ENCODE results near the gene TMEM205.

Gene TMEM205

GRCh38 chr19:11346104-11346940, at the start of gene TMEM205, which contains the start of gene CCDC159:
TSS of gene TMEM205 (minus strand) at chr19:11346268. CDS start at chr19:11345619, 649 bp downstream.
TSS of gene CCDC159 (plus strand) at chr19:11346519. CDS start at chr19:11346607, 88 bp downstream.
- H3K27ac ChIP-seq (ENCODE audit: low read depth, low read length, poor library complexity, severe bottlenecking) = peak within 1 kb of the TSS; percentile 30
- no peaks in the 10 kb centered on the region for H3F3A ChIP-seq (ENCODE audit: insufficient read depth, low read length)

GRCh38 chr19:11390933-11391680, 45.0 kb upstream of the TMEM205 start:
- Histone ChIP-seq H3K9me3 (ENCODE audit: low read length) (0 out of 2 replicates have a peak, but pooled peaks cover 4% of the 10 kb centered on the region), H3K4me1 (ENCODE audit: insufficient read depth, low read length, severe bottlenecking) (peaks cover 11% of the 10 kb centered on the region), H3K9ac (ENCODE audit: low read length) (no peak overlapping the region), H3K79me2 (ENCODE audit: insufficient read depth, low read length) (no peaks in the 10 kb centered on the region), H3K9me2 (ENCODE audit: low read depth, low read length) (no peaks in the 10 kb centered on the region), H3K27ac (ENCODE audit: low read depth, low read length, poor library complexity, severe bottlenecking) (no peak overlapping the region), H3F3A (ENCODE audit: insufficient read depth, low read length) (no peaks in the 10 kb centered on the region), H4K20me1 (ENCODE audit: insufficient read depth, low read length) (no peaks in the 10 kb centered on the region), H3K27me3 (ENCODE audit: insufficient read depth, low read length) (peaks cover 16% of the 10 kb centered on the region; the same call in 1 of the 2 replicates), H3K4me2 (ENCODE audit: low read length) (no peak overlapping the region), H3K36me3 (ENCODE audit: insufficient read depth, low read length) (no peaks in the 10 kb centered on the region; the same call in 1 of the 2 replicates), H3K4me3 (ENCODE audit: low read depth, low read length, poor library complexity, severe bottlenecking) (no peak overlapping the region), H2AFZ (ENCODE audit: low read length) (no peak overlapping the region)
- TF ChIP-seq EZH2 (IDR thresholded peaks at IDR 0.05; ENCODE audit: borderline replicate concordance, low read length) = no peak
- no peak for TF ChIP-seq CTCF (IDR thresholded peaks at IDR 0.05; ENCODE audit: low read length)

More at GRCh38 chr19:11346104-11346940, at the start of gene TMEM205, which contains the start of gene CCDC159:
- Histone ChIP-seq H3K4me3 (ENCODE audit: low read depth, low read length, poor library complexity, severe bottlenecking) (peak within 1 kb of the TSS; percentile 79), H3K9me2 (ENCODE audit: low read depth, low read length) (no peaks in the 10 kb centered on the region), H4K20me1 (ENCODE audit: insufficient read depth, low read length) (no peaks in the 10 kb centered on the region), H3K79me2 (ENCODE audit: insufficient read depth, low read length) (no peaks in the 10 kb centered on the region), H3K9ac (ENCODE audit: low read length) (peak within 1 kb of the TSS; percentile 82), H3K4me2 (ENCODE audit: low read length) (peak within 1 kb of the TSS; percentile 80), H2AFZ (ENCODE audit: low read length) (no peak within 1 kb of the TSS), H3K27me3 (ENCODE audit: insufficient read depth, low read length) (no peaks in the 10 kb centered on the region), H3K9me3 (ENCODE audit: low read length) (no peaks in the 10 kb centered on the region), H3K4me1 (ENCODE audit: insufficient read depth, low read length, severe bottlenecking) (peaks cover 31% of the 10 kb centered on the region), H3K36me3 (ENCODE audit: insufficient read depth, low read length) (peaks cover 10% of the 10 kb centered on the region)
- TF ChIP-seq CTCF (IDR thresholded peaks at IDR 0.05; ENCODE audit: low read length) (peak; percentile 37; the same call in 1 of the 2 replicates), EZH2 (IDR thresholded peaks at IDR 0.05; ENCODE audit: borderline replicate concordance, low read length) (no peak)

- Histone ChIP-seq H3K79me2 (ENCODE audit: insufficient read depth, low read length) (no peaks in the 10 kb centered on the region), H3F3A (ENCODE audit: insufficient read depth, low read length) (no peaks in the 10 kb centered on the region), H4K20me1 (ENCODE audit: insufficient read depth, low read length) (no peaks in the 10 kb centered on the region), H3K27ac (ENCODE audit: low read depth, low read length, poor library complexity, severe bottlenecking) (no peak overlapping the region), H3K36me3 (ENCODE audit: insufficient read depth, low read length) (no peaks in the 10 kb centered on the region; the same call in 1 of the 2 replicates), H3K4me1 (ENCODE audit: insufficient read depth, low read length, severe bottlenecking) (peaks cover 11% of the 10 kb centered on the region), H3K27me3 (ENCODE audit: insufficient read depth, low read length) (peaks cover 16% of the 10 kb centered on the region; the same call in 1 of the 2 replicates), H3K4me2 (ENCODE audit: low read length) (no peak overlapping the region), H3K4me3 (ENCODE audit: low read depth, low read length, poor library complexity, severe bottlenecking) (no peak overlapping the region), H3K9me2 (ENCODE audit: low read depth, low read length) (no peaks in the 10 kb centered on the region), H3K9ac (ENCODE audit: low read length) (no peak overlapping the region), H3K9me3 (ENCODE audit: low read length) (0 out of 2 replicates have a peak, but pooled peaks cover 4% of the 10 kb centered on the region), H2AFZ (ENCODE audit: low read length) (no peak overlapping the region)
- TF ChIP-seq CTCF (IDR thresholded peaks at IDR 0.05; ENCODE audit: low read length) (no peak), EZH2 (IDR thresholded peaks at IDR 0.05; ENCODE audit: borderline replicate concordance, low read length) (no peak)
These were observed 44.3 kb upstream of the TMEM205 start for GRCh38 chr19:11390359-11390758.
